Measurements from ENCODE around the gene FAM98A.
A peak's percentile ranks its signal among the peaks of the same experiment; 100 is the strongest.

The FAM98A gene

DNA sequence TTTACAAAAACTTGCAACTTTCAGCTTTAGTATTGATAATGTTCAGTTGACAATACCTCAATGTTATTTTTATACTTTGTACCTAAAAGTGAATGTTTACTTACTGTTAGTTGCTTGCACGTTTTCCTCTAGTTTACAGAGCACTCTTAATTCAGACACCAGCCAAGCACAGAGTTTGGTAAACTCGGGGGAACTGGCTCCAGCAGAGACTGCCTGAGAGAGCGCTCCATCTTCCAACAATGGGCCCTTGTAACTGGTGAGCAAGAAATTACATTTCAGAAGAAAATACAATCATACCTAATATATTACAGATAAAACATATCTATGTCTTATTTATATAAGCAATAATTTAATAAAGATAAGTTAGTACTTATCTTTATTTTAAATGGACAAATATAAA, 3.7 kb downstream of the FAM98A start:
- no peak for DNase-seq

DNA sequence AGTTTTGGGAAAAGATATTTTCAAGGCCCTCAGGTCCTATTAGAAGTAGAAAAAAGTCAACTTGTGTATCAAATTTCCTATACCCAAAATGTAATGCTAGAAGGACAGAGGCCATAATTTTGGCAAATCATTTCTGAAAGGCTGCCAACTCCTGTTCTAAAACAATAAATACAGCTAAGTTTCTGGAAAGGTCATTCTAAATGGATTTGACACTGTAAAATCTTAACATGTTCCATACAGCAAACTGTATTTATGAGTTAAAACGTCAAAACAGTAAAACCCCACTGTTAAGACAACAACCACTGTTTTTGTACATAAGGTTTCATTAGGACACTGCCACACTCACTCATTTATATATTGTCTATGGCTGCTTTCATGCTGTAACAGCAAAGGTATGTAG, 9.7 kb downstream of the FAM98A start:
- DNase-seq, result no peak

GRCh38 chr2:33588232-33588631, 10.9 kb downstream of the FAM98A start:
- no peak for DNase-seq

- DNase-seq, result no peak
These were observed 12.3 kb downstream of the FAM98A start for GRCh38 chr2:33586766-33587165.

DNA sequence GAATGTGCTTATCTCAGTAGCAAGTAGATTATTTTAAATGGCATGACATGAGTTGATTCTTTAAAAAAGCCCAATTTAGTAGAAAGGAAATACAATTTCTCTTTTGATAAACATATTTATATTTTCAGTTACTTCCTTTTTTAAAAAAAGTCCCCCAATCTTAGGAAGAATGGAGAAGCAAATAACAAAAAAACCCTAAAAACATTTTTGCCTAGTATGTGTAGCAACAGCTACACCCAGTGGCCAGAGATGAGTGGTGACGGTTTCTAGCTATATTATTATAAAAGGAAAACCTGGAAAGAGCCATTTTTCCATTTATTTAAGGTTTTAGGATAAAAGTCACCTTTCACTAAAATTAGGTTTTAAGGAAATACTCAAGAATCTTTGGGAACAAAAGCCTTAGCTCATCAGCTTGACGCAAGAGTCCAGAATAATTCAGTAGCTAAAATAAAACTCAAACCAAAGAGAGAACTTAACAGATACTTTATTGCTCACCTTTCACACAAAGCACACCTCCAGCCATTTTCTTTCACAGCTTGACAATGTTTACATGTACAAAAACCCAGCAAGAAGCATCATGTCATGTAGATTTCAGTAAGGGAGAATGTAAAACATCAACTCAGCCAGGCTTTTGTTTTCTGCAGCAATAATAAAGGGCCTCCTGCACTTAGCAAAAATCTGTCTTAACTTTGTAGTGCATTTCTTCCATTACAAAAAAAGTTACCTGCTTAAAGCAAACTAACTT, 15.7 kb downstream of the FAM98A start:
- peak; percentile 42 to 55 for DNase-seq

- no peak for DNase-seq
These were observed 17.2 kb downstream of the FAM98A start for GRCh38 chr2:33581872-33582271.

- no peak for DNase-seq
These were observed 19.9 kb downstream of the FAM98A start for GRCh38 chr2:33579227-33579626.

- no peak for DNase-seq
These were observed 21.4 kb downstream of the FAM98A start for GRCh38 chr2:33577668-33578067.

- no peak for DNase-seq
These were observed 22.0 kb downstream of the FAM98A start for GRCh38 chr2:33577084-33577483.

GRCh38 chr2:33573657-33574056, 25.4 kb downstream of the FAM98A start:
- DNase-seq, result no peak

- no peak for DNase-seq
These were observed 28.4 kb downstream of the FAM98A start for GRCh38 chr2:33570681-33571080.

DNA sequence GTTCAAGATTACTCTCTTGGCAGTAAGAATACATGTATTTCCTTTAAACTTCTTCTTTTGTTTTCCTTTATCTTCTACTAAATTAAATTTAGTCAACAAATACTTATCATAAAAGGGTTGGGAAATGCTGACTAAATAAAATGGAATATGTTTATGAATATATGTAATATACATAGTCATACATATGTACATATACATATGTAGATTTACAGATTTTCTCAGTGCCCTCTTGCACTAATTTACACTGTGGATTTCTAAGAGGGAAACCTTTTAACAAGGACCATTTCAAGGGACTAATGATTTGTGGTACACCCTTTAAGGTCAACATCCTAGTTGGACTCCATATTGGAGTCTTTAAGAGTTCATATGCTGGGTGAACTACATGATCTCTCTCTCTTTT, 37.2 kb downstream of the FAM98A start:
- no peak for DNase-seq

DNA sequence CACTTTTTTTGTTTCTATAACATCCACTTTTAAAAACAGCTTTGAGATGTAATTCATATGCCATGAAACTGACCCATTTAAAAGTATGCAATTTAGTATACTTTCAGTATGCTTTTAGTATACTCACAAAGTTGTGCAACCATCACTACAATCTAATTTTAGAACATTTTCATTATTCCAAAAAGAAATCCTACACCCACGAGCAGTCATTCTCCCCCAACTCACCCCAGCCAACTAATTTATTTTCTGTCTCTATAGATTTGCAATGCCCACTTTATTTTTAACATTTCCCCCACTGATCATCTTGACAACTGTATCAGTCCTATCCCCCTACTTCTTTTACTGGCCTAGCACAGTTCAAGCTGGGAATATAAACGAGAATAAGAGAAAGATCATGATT, 39.1 kb downstream of the FAM98A start:
- DNase-seq, result no peak

GRCh38 chr2:33559328-33559727, 39.8 kb downstream of the FAM98A start:
- no peak for DNase-seq

DNA sequence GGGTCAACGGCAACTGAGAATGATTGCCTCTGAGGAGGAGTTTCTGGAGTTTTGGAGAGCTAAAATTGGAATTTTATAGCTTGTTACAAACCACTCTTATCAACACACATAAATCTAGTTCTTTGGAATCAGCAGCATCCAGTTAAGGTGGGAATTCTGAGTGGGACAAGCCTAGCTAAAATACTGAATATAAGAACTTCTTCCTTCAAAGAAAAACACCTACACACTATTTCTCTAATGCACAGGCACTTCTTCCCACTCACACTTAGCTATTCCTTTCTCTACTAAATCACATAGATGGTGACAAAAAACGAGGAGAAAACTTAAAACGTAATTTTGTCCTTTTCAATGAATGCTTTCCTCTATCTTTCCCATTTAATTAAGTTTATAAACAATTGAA, 43.4 kb downstream of the FAM98A start:
- no peak for DNase-seq

DNA sequence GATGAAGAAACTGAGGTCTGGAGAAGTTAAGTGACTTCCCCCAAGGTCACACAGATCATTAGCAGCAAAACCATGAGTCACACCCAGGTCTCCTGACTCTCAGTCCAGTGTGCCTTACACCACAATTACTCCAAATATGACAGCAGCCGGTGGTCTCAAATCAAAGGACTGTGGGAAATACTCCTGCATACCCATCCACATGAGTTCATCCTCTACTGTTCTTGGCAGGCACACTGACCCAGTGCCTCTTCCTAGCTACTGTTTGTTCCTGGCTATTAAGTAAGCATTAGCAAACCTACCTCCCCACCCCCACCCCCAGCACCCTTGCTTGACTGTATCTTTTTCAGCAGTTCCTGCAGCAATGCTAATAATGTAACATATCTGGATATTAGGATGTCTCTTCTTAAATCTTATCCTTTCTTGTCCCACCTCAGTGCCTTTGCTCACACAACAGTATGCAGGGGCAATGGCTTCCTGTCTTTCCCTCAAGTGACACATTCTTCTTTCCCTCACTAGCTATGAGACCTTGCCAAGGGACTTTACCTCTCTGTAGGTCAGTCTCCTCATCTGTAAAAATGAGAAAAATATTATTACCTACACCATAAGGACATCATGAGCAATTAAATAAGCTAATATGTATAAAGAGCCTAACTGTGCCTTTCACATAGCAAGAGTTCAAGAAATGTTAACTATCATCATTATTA, 46.2 kb downstream of the FAM98A start:
- no peak for DNase-seq

GRCh38 chr2:33550206-33550605, 48.9 kb downstream of the FAM98A start:
- no peak for DNase-seq

GRCh38 chr2:33541243-33541642, 57.9 kb downstream of the FAM98A start:
- no peak for DNase-seq

DNA sequence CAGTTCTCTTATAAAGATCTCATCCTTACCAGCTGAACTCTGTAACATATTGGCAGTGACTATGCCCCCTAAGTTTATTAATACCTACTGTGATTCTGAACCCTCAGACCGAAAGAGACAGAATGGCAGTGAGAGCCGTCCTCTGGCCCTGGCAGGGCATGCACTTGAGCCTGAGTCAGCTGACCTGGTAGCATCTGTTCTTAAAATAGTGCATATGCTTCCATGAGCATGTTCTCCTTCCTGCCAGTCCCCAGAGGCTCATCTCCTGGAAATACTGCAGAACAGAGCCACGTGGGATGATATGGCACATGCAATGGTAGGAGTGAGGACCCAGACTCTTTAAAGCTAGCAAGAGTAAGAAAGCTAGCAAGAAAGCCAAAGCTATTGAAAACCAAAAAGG, 63.7 kb downstream of the FAM98A start:
- no peak for DNase-seq

All from CD4-positive, alpha-beta T cell treated with Interleukin-4 for 1 hour (primary cell).